HG03108 (cell line): ENCODE results near the gene POLR1A.

Experiments used
- ATAC-seq: cut with Tn5 transposase; IDR thresholded peaks from one replicate; pipeline ENCODE4 v1.9.1; 2021; ENCODE audit warnings: moderate library complexity; ENCODE audit not compliant: unreplicated experiment

The POLR1A gene

DNA sequence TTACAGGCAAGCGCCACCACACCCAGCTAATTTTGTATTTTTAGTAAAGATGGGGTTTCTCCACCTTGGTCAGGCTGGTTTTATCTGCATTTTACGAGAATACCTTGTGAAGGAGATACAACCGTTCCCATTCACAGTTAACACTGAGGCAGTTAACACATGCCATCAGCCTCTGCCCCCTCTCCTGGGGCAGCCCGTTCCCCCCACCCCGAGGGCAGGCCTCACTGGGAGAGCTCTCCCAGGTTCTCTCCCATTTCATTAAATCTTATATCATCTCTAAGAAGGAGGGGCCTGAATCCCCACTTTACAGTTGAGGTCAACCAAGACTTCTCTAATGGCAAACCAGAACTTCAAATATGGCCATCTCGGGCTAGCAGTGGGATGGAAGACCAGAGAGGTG is 121.9 kb downstream of the POLR1A start:
- no peak for ATAC-seq

GRCh38 chr2:85981579-85982247 is 124.0 kb downstream of the POLR1A start:
- ATAC-seq: no peak

- ATAC-seq: no peak
These were observed 126.6 kb downstream of the POLR1A start for GRCh38 chr2:85978883-85979780.

DNA sequence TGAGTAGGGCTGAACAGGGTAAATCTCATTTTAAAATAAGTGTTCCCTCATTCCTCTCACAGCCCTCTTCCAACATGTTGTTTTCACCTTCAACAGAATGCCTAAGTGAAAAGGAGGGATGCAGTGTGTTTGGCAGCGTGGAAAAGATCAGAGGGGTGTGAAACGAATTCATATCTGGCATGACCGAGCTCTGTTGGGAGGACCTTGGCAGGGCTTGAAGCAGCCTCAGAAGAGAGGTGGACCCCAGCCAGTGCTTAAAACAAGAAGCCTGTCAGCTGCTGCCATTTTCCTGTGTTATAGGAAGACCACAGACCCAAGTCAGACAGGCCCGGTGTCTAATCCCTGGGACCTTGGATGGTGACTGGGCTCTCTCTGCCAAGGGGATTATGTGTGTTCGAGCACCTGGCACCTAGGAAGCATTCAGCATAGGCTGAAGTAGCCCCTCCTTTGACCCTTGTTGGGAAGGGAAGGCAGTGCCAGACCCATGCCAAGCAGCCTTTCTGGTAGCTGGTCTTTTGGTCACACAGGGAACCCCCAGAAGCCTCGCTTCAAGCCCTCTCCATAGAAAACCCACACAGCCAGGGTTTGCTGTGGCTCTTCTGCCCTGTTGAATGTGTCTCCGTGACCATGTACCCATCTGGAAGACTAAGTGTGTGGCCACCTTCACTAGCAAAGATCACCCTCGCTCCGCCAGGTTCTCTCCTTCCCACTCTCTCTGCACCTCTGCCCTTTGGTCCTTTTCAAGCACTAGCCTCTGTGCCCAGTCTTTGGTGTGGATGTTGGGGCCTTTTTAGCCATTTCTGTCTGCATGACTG is 129.4 kb downstream of the POLR1A start:
- ATAC-seq: no peak

DNA sequence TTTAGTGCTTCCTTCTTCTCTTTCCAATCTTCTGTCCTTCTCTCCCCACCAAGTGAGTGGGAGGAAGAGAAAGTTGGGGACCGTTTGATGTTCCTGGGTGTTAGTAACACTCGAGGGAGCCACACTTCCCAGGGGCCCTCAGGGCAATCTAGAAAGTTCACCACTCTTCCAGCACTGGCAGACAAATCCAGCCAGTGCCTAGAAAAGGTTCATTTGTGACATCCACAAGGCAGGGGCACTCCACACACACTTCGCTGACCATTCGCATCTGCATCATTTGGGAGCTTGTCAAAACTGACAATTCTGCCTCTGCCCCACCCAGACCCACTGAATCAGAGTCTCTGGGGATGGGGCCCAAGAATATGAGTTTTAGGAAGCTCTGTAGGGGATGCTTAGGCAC is 130.1 kb downstream of the POLR1A start:
- ATAC-seq: no peak

DNA sequence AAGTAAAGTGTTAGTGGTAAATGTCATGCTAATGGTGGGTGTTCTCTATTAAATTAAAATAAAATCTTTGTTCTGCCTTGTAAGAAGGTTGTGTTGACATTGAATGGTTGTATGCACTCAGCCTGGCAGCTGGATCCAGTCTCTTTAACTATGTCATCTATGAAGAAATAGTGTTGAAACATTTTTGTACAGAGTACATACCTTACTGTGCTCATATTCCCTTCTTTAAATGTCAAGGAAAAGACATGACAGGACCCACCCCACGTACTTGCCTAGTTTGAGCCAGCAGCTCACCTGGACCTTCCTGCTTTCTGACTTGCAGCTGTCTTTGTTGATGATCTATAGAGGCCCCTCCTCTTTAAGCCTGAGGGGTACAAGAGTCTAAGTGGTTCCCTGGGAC is 131.3 kb downstream of the POLR1A start:
- no peak for ATAC-seq

- ATAC-seq: no peak
These were observed 133.3 kb downstream of the POLR1A start for GRCh38 chr2:85972355-85972754.

DNA sequence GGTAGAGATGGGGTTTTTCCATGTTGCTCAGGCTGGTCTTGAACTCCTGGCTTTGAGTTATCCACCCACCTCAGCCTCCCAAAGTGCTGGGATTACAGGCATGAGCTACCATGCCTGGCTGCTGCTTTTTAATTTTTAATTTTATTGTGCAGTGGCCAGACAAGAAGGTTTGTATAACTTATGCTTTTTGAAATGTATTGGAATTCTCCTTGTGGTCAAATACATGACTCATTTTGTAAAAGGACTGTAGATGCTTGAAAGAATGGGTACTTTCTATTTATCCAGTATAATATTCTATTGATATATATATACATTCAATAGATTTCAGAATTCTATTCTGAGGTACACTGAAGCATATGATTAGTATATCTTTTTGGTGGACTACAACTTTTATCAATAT is 134.3 kb downstream of the POLR1A start:
- ATAC-seq: no peak
